HG03442 (cell line): ENCODE measurements around the gene FGGY.
"Not testable (repeated sequence)": the region's sequence is repeated elsewhere in the genome, so short reads cannot be mapped to it uniquely, and the experiment has no call there.

Experiments
- ATAC-seq: cut with Tn5 transposase; IDR thresholded peaks from one replicate; pipeline ENCODE4 v1.9.1; 2021; ENCODE audit warnings: mild to moderate bottlenecking, moderate library complexity; ENCODE audit not compliant: unreplicated experiment

Gene FGGY

GRCh38 chr1:59538476-59538875, 241.6 kb downstream of the FGGY start:
- ATAC-seq, result not testable (repeated sequence)

- no peak for ATAC-seq
These were observed 243.2 kb downstream of the FGGY start for GRCh38 chr1:59539961-59540681.

DNA sequence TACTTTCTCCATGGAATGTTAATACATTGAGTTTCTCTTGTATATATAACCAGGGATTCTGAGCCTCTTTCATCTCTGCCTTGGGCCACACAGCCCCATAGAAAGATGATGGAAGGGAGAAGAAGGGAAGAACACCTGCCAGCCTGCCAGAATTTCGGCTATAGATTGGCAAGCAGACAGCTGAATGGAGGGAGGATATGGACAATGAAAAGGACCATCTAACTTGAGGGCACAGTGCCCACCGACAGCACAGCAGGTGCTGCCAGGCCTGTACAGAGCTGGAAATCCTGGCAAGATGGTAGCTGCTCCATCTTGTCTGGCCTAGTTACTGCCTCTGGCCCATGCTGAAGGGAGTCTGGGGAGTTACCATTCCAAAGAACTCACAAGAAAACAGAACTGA, 244.3 kb downstream of the FGGY start:
- no peak for ATAC-seq

DNA sequence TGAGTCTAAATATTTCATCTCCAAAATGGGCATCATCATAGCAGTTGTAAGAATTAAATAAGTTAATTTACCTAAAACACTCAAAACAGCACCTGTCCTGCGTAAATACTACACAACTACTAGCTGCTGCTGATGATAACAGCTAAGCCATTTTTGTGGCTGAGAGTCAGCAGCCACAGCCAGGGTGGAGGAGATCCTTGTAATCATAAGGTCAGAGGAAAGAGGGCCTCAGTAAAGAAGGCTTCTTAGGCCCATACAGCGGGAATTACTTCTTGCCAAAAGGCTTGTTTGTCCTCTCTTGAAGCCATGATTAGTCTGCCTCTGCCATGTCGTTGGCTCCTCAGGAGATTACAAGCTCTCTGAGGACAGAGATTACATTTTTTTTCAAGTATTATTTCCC, 245.0 kb downstream of the FGGY start:
- ATAC-seq, result no peak

- no peak for ATAC-seq
These were observed 246.3 kb downstream of the FGGY start for GRCh38 chr1:59543211-59543668.

DNA sequence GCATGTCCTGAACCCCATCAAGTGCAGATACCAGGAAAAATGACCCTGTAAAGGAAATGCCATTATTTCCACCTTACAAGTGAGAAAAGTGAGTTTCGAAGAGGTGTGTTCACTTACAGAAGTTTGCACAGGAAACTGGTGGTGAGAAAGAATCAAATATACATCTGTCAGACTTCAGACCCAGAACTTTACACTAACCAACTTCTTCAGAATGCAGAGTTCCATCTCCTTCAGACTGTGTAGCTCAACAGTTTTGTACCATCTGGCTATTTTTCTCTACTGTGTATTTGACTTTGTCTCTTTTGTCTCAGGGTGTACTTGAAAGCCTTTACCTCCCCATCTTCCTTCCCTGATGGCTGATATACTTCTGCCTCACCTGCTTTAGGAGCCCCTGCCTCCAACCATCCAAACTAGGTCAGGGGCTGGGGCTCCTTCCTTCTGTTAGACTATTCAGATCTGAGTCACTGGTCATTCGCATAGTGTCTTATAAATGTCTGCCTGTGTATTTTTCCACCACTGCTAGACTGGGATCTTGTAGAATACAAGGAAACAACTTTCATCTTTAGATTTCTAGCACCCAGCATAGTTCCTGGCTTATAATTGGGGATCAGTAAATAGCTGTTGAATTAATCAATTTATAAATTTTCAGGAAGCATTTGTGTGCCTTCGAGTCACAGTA, 247.9 kb downstream of the FGGY start:
- no peak for ATAC-seq

DNA sequence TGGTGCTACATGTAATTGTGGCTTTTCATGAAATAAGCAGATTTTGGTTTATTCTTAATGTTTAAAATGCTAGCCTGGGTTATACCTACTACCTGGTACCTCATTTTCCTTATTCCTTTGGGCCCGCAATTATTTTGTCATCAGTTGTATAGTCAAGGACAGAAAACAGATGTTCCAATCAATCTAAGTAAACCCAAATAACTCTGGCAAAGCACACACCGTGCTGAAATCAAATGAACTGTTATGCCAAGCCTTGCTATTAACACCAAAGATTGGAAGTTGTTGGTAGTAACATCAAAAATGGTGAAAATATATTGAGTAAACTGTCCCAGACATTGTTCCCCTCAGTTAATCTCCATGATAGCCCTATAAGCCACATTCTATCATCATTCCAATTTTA, 248.9 kb downstream of the FGGY start:
- no peak for ATAC-seq

GRCh38 chr1:59549066-59549837, 252.4 kb downstream of the FGGY start:
- ATAC-seq, result no peak

DNA sequence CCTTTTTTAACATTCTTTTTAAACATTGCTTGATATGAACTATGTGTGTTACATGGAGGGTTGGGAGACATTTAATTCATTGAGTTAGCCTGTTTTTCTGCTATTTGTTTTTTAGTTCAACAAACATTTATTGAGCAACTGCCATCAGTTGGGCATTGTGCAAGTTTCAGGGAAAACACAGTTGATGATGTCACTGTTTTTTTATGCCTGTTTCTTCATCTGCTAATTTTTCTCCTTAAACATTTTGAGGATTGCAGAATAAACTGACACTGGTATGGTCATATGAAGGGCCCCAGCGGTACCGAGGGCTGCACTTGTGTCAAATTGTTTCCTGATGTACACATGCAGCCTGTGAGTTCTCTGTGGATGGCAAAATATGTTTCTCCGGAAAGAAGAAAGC, 253.0 kb downstream of the FGGY start:
- ATAC-seq, result no peak

DNA sequence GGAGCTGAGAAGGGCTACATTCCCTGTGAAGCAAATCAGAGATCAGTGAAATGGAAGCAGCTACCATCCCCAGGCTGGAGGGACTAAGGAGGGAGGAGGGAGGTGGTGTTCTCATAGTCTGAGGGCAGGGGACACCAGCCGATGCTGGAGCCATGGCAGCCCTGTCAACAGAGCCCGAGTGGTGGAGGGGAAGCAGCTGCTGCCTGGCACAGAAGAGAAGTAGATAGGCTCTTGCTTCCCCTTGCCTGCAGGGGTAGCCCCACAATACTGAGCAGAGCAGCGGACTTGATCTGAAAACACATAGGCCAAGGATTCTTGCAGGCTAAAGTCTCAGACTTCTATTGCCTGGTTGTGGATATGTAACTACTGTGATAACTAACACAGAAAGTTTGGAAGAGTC, 255.1 kb downstream of the FGGY start:
- ATAC-seq, result no peak

- ATAC-seq, result no peak
These were observed 256.5 kb downstream of the FGGY start for GRCh38 chr1:59553371-59553770.

GRCh38 chr1:59554011-59554663, 257.2 kb downstream of the FGGY start:
- no peak for ATAC-seq

DNA sequence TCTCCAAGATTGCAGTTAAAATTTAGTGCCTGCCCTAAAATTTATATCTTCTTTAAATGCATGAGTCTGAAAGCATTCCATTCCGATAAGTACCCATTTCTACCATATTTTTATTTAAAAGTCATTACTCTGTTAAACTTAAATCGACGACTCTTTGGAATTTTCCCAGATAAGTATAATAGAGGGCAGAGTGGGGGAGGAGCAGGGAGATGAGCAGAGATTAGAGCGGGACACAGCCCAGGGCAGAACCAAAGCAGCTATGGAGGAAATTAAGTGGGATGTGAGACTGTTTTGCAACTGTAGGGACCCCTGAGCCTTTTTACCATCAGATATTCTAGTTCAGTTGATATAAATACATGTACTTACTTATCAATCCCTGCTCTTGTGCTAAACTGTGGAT, 257.9 kb downstream of the FGGY start:
- ATAC-seq, result no peak

DNA sequence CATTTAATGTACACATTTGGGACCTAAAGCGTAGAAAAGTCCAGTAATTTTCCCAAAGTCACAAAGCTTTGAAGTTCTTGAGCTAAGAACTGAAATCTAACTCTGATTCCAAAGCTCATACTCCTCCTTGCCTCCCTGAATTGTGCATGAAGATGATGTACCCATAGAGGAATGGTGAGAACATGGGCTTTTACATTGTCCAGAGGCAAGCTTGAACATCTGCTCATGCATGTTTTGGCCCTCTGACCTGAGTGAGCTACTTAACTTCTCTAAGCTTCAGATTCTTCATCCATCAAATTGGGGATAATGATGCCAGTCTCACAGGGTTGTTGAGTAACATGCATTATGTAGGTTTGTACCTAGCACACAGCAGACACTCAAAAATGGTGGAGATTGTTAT, 259.5 kb downstream of the FGGY start:
- no peak for ATAC-seq

DNA sequence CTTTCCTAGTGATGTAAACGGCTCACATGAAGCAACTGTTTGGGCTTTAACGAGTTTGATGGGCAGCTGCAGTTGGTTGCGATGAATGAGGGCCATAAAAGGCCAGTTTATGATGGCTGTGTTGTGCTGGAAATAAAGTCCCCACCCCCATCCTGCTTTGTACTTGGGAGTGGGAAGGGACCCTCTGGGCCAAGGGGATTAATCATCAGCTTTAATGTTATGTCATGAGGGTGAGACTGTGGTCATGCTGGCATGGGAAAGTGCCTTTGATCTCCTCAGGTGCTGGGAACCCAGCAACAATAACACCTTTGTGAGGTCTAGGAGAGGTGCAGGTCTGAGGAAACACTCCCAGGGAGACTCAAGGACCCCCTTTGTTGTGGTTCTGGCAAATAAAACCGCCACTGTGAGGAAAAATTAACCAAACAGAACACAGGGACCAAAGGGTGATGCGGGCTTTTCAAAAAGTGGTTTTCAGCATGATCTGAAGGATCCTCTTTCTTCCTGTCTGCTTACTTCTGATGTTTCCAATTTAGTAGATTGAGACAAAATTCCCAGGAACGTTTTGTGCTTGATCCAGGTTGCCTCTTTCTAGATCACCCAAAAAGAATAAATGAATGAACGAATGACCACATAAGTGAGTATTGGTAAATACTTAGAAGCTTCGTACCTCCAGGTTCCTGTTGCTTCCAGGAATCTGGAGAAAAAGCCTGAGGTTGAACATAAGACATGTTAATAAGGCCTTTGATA, 260.1 kb downstream of the FGGY start:
- ATAC-seq, result no peak

DNA sequence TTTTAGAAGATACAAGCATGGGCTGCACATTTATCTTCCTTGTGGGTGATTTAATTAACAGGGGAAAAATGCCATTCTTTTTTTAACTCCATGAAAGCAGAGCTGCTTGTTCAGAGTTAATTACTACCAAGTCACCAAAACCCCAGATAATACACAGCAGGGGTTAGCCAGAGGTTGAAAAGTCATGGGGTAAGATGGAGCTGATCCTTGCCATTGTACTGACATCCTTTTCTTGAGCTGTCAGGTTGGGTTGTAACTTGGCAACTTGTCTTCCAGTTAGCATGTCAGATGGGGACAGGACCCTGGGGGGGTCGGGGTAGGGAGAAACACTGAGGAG, 260.6 kb downstream of the FGGY start:
- no peak for ATAC-seq

GRCh38 chr1:59558580-59558979, 261.7 kb downstream of the FGGY start:
- ATAC-seq, result not testable (repeated sequence)

DNA sequence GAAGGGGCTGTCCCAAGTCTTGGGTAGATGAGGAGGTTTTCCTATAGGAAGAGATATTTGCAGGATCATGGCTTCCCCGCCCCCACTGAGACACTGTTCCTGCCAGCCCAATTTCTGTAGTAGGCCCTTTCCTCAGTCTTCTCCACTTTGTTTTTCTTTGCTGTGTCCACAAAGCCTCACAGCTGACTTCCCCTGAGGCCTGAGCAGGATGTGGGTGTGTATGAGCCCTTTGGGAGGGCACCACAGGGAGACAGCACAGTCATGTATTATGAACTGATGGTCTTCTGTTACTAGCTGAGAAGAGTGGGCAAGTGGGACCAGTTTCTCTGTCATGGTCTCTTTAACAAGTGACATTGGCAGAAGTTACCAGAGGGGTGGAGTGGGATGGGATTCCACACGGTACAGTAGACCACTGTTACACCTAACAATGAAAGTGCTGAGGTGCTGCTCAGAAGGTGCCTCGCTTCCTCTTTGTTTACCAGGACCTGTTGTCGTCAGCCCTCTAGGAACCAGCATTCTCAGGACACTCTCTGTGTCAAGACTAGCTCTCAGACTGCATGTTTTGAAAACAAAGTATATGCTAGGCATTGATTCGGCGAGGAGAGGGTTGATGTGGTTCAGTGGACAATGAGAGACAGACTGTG, 264.0 kb downstream of the FGGY start:
- peak; percentile 65 for ATAC-seq

DNA sequence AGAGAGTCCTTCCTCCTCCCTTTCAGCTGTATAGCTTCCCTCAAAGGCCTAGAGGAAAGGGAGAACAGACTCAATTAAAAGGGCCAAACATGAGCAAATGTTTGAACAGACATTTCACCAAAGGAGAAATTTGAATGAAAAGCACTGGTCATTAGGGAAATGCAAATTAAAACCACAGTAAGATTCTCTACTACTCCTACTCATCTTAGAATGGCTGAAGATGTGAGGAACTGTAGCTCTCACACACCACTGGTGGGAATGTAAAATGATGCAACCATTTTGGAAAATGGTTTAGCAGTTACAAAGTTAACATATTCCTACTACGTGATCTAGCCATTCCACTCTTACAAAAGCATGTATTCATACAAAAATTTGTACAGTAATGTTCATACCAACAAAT, 264.9 kb downstream of the FGGY start:
- no peak for ATAC-seq

GRCh38 chr1:59564192-59564891, 267.4 kb downstream of the FGGY start:
- no peak for ATAC-seq
